ENCODE measurements around the gene TMEM39B. TPM values are rescaled to one million over a fixed set of nuclear protein-coding genes. Genes with fewer than 3 reads are reported as not detected.

TMEM39B gene
- total RNA-seq, 1 donor from 2014 or later: 21.9 TPM

Other genes with a start within 250 kb of the TMEM39B start
- gene PTP4A2, start 134.6 kb upstream of the TMEM39B start, total RNA-seq: 416 TPM
- 139 TPM for gene KHDRBS1, start 59.1 kb upstream of the TMEM39B start, total RNA-seq
- 63.5 TPM for gene KPNA6, start 35.1 kb downstream of the TMEM39B start, total RNA-seq
- gene TXLNA, start 106.7 kb downstream of the TMEM39B start, total RNA-seq: 59.6 TPM
- gene CCDC28B, start 127.7 kb downstream of the TMEM39B start, total RNA-seq: 2.1 TPM
- gene IQCC, start 132.7 kb downstream of the TMEM39B start, total RNA-seq: 2.5 TPM
- gene DCDC2B, start 136.2 kb downstream of the TMEM39B start, total RNA-seq: not detected
- gene TMEM234, start 149.4 kb downstream of the TMEM39B start, total RNA-seq: 45.9 TPM
- 171 TPM for gene EIF3I, start 149.5 kb downstream of the TMEM39B start, total RNA-seq
- 8.3 TPM for gene FAM167B, start 174.3 kb downstream of the TMEM39B start, total RNA-seq
- 3.8 TPM for gene LCK, start 178.3 kb downstream of the TMEM39B start, total RNA-seq
- 113 TPM for gene HDAC1, start 219.1 kb downstream of the TMEM39B start, total RNA-seq

Measured in ureter (tissue), 1 donor.